NCI-H1417 treated with DMSO at 0.1 percent for 48 hours (cell line): ENCODE data around the gene SORD.

ENCODE experiments used
- DNase-seq: peaks from one replicate; lab custom pipeline; 2025; lab: John Stamatoyannopoulos, UW

SORD gene

GRCh38 chr15:45116482-45117307 lies 93.7 kb downstream of the SORD start:
- DNase-seq: no peak

GRCh38 chr15:45117308-45118130 lies 94.5 kb downstream of the SORD start:
- DNase-seq: no peak

- DNase-seq: peak; percentile 24
Measured at GRCh38 chr15:45118131-45118588, 95.2 kb downstream of the SORD start.

- DNase-seq: no peak
Measured at GRCh38 chr15:45118996-45119395, 96.0 kb downstream of the SORD start.

GRCh38 chr15:45120081-45120972 lies 97.3 kb downstream of the SORD start:
- DNase-seq: no peak

- DNase-seq: no peak
Measured at GRCh38 chr15:45121020-45121419, 98.0 kb downstream of the SORD start.

- DNase-seq: no peak
Measured at GRCh38 chr15:45121706-45122417, 98.9 kb downstream of the SORD start.

- DNase-seq: no peak
Measured at GRCh38 chr15:45122719-45123118, 99.7 kb downstream of the SORD start.

GRCh38 chr15:45123397-45123796 lies 100.4 kb downstream of the SORD start:
- DNase-seq: no peak

- no peak for DNase-seq
Measured at GRCh38 chr15:45126535-45127158, 103.7 kb downstream of the SORD start.
